HEK293 (cell line): ENCODE measurements around the gene MYO1E.

Source experiments
- CTCF ChIA-PET: fragments of 350-600 bp; formaldehyde crosslinking; extraction: SDS; loops from one replicate; lab custom pipeline; 2021; ENCODE audit warnings: antibody characterized with exemption; lab: Yijun Ruan, JAX
- POLR2A ChIA-PET: fragments of 300-600 bp; formaldehyde crosslinking; extraction: SDS; loops from one replicate; lab custom pipeline; 2020; ENCODE audit warnings: antibody characterized with exemption, inconsistent platforms; lab: Yijun Ruan, JAX
- H3K27ac ChIP-seq: fragments of 200-500 bp; sonication (Bioruptor generic); 2 replicates; pipeline ENCODE4 v1.5.1; 2014; ENCODE audit warnings: low read depth, low read length, control low read depth, inconsistent platforms; ENCODE audit errors: extremely low read depth
- H3K36me3 ChIP-seq, 2 experiments: fragments of 200-500 bp in 1 of 2; sonication (Bioruptor generic) in 1 of 2; 1 replicate in 1 of 2; 2 replicates in 1 of 2; pipeline ENCODE4 v1.5.1; 2014 to 2017; ENCODE audit warnings: inconsistent platforms in 2 of 2, low read length in 2 of 2; ENCODE audit not compliant: control insufficient read depth in 2 of 2, insufficient read depth in 1 of 2
- H3K4me1 ChIP-seq: fragments of 200-500 bp; sonication (Bioruptor generic); 2 replicates; pipeline ENCODE4 v1.5.1; 2014; ENCODE audit warnings: mild to moderate bottlenecking, low read length, inconsistent platforms; ENCODE audit not compliant: control insufficient read depth, insufficient read depth
- H3K4me3 ChIP-seq: 2 replicates; pipeline ENCODE4 v1.5.1; 2011; ENCODE audit warnings: low read depth, mild to moderate bottlenecking, control low read depth, low read length, moderate library complexity
- H3K9me3 ChIP-seq: fragments of 200-500 bp; sonication (Bioruptor generic); 2 replicates; pipeline ENCODE4 v1.5.1; 2014; ENCODE audit warnings: low read depth, low read length, inconsistent platforms; ENCODE audit not compliant: control insufficient read depth, insufficient read depth
- BCL11A ChIP-seq: fragments of 450-650 bp; formaldehyde crosslinking; IDR thresholded peaks from 2 replicates; pipeline ENCODE4 v1.5.1; 2016; ENCODE audit warnings: low read depth, missing biosample characterization, missing genetic modification characterization
- BCL11B ChIP-seq: fragments of 450-650 bp; formaldehyde crosslinking; IDR thresholded peaks from 2 replicates; pipeline ENCODE4 v1.5.1; 2016; ENCODE audit warnings: low read depth, missing biosample characterization, missing genetic modification characterization
- EGR2 ChIP-seq: fragments of 450-650 bp; formaldehyde crosslinking; IDR thresholded peaks from 2 replicates; pipeline ENCODE4 v1.5.1; 2016; ENCODE audit warnings: low read depth, missing biosample characterization, missing genetic modification characterization
- GFI1B ChIP-seq: fragments of 450-650 bp; formaldehyde crosslinking; IDR thresholded peaks from 2 replicates; pipeline ENCODE4 v1.5.1; 2016; ENCODE audit warnings: missing biosample characterization, missing genetic modification characterization
- HOXC10 ChIP-seq: sonication (generic); formaldehyde crosslinking; IDR thresholded peaks from 2 replicates; pipeline ENCODE4 v1.8.1; 2023; ENCODE audit warnings: mild to moderate bottlenecking, missing genetic modification reagents
- INSM2 ChIP-seq: fragments of 450-650 bp; formaldehyde crosslinking; IDR thresholded peaks from 2 replicates; pipeline ENCODE4 v1.5.1; 2016; ENCODE audit warnings: missing biosample characterization, missing genetic modification characterization
- KLF16 ChIP-seq: fragments of 450-650 bp; formaldehyde crosslinking; IDR thresholded peaks from 2 replicates; pipeline ENCODE4 v1.5.1; 2017; ENCODE audit warnings: missing biosample characterization, missing genetic modification characterization
- OSR2 ChIP-seq: fragments of 450-650 bp; formaldehyde crosslinking; IDR thresholded peaks from 2 replicates; pipeline ENCODE4 v1.5.1; 2016; ENCODE audit warnings: missing biosample characterization, missing genetic modification characterization
- PATZ1 ChIP-seq: fragments of 450-650 bp; formaldehyde crosslinking; IDR thresholded peaks from 2 replicates; pipeline ENCODE4 v1.5.1; 2016; ENCODE audit warnings: missing biosample characterization, missing genetic modification characterization
- PRDM10 ChIP-seq: fragments of 450-650 bp; formaldehyde crosslinking; IDR thresholded peaks from 2 replicates; pipeline ENCODE4 v1.5.1; 2016; ENCODE audit warnings: missing biosample characterization, missing genetic modification characterization
- RBAK ChIP-seq: fragments of 450-650 bp; formaldehyde crosslinking; IDR thresholded peaks from 2 replicates; pipeline ENCODE4 v1.5.1; 2016; ENCODE audit warnings: missing biosample characterization, missing genetic modification characterization
- SALL2 ChIP-seq: fragments of 450-650 bp; formaldehyde crosslinking; IDR thresholded peaks from 2 replicates; pipeline ENCODE4 v1.5.0; 2017; ENCODE audit warnings: missing biosample characterization, mild to moderate bottlenecking, missing genetic modification characterization, borderline replicate concordance
- SP2 ChIP-seq: fragments of 450-650 bp; formaldehyde crosslinking; IDR thresholded peaks from 2 replicates; pipeline ENCODE4 v1.5.1; 2016; ENCODE audit warnings: missing biosample characterization, missing genetic modification characterization
- YY1 ChIP-seq: fragments of 450-650 bp; formaldehyde crosslinking; IDR thresholded peaks from 2 replicates; pipeline ENCODE4 v1.5.1; 2018; ENCODE audit warnings: missing biosample characterization, missing genetic modification characterization
- ZBTB21 ChIP-seq: fragments of 450-650 bp; formaldehyde crosslinking; IDR thresholded peaks from 2 replicates; pipeline ENCODE4 v1.5.1; 2017; ENCODE audit warnings: missing biosample characterization, missing genetic modification characterization
- ZIC2 ChIP-seq: fragments of 450-650 bp; formaldehyde crosslinking; IDR thresholded peaks from 2 replicates; pipeline ENCODE4 v1.5.1; 2016; ENCODE audit warnings: missing biosample characterization, missing genetic modification characterization
- ZNF133 ChIP-seq: fragments of 450-650 bp; formaldehyde crosslinking; IDR thresholded peaks from 2 replicates; pipeline ENCODE4 v1.5.1; 2016; ENCODE audit warnings: missing biosample characterization, missing genetic modification characterization
- ZNF214 ChIP-seq: fragments of 450-650 bp; formaldehyde crosslinking; IDR thresholded peaks from 2 replicates; pipeline ENCODE4 v1.5.1; 2017; ENCODE audit warnings: missing biosample characterization, mild to moderate bottlenecking, missing genetic modification characterization, borderline replicate concordance
- ZNF280D ChIP-seq: fragments of 450-650 bp; formaldehyde crosslinking; IDR thresholded peaks from 2 replicates; pipeline ENCODE4 v1.5.1; 2016; ENCODE audit warnings: missing biosample characterization, missing genetic modification characterization
- ZNF544 ChIP-seq: fragments of 450-650 bp; formaldehyde crosslinking; IDR thresholded peaks from 2 replicates; pipeline ENCODE4 v1.5.0; 2017; ENCODE audit warnings: missing biosample characterization, missing genetic modification characterization
- ZNF558 ChIP-seq: fragments of 450-650 bp; formaldehyde crosslinking; IDR thresholded peaks from 2 replicates; pipeline ENCODE4 v1.5.1; 2016; ENCODE audit warnings: missing biosample characterization, missing genetic modification characterization
- ZNF626 ChIP-seq: fragments of 450-650 bp; sonication (Bioruptor Pico); formaldehyde crosslinking; IDR thresholded peaks from 2 replicates; pipeline ENCODE4 v1.5.1; 2018; ENCODE audit warnings: missing biosample characterization, missing genetic modification characterization, inconsistent platforms
- ZNF629 ChIP-seq: fragments of 450-650 bp; formaldehyde crosslinking; IDR thresholded peaks from 2 replicates; pipeline ENCODE4 v1.5.1; 2017; ENCODE audit warnings: missing biosample characterization, missing genetic modification characterization
- ZNF658 ChIP-seq: fragments of 450-650 bp; formaldehyde crosslinking; IDR thresholded peaks from 2 replicates; pipeline ENCODE4; 2016; ENCODE audit warnings: missing biosample characterization, missing genetic modification characterization
- ZNF677 ChIP-seq: fragments of 450-650 bp; IDR thresholded peaks from 2 replicates; pipeline ENCODE4 v1.5.0; 2018; ENCODE audit warnings: missing biosample characterization, mild to moderate bottlenecking, missing genetic modification characterization, moderate library complexity
- ZNF747 ChIP-seq: fragments of 450-650 bp; formaldehyde crosslinking; IDR thresholded peaks from 2 replicates; pipeline ENCODE4 v1.5.1; 2016; ENCODE audit warnings: missing biosample characterization, missing genetic modification characterization
- ZNF768 ChIP-seq: fragments of 450-650 bp; formaldehyde crosslinking; IDR thresholded peaks from 2 replicates; pipeline ENCODE4 v1.5.1; 2018; ENCODE audit warnings: missing biosample characterization, mild to moderate bottlenecking, missing genetic modification characterization
- ZNF792 ChIP-seq: fragments of 450-650 bp; formaldehyde crosslinking; IDR thresholded peaks from 2 replicates; pipeline ENCODE4 v1.5.1; 2016; ENCODE audit warnings: missing biosample characterization, missing genetic modification characterization
- ZNF830 ChIP-seq: fragments of 450-650 bp; IDR thresholded peaks from 2 replicates; pipeline ENCODE4 v1.5.0; 2018; ENCODE audit warnings: missing biosample characterization, missing genetic modification characterization, low read depth, mild to moderate bottlenecking, moderate library complexity

The MYO1E gene

GRCh38 chr15:59244337-59244736 is 128.3 kb downstream of the MYO1E start:
- CTCF ChIA-PET: no interaction called here
- Histone ChIP-seq H3K9me3 (no peaks in the 10 kb centered on the region), H3K4me1 (no peaks in the 10 kb centered on the region), H3K36me3 (no peaks in the 10 kb centered on the region), H3K4me3 (no peak overlapping the region), H3K27ac (no peak overlapping the region)
- POLR2A ChIA-PET: no interaction called here
- TF ChIP-seq SP2 (no peak), ZNF214 (no peak), ZNF658 (tag by site-specific recombination) (no peak), RBAK (tag by site-specific recombination) (no peak), ZNF626 (tag by site-specific recombination) (no peak), ZNF544 (no peak), ZNF558 (tag by site-specific recombination) (no peak), ZNF629 (tag by site-specific recombination) (no peak), OSR2 (tag by site-specific recombination) (no peak), KLF16 (no peak), EGR2 (tag by site-specific recombination) (no peak), GFI1B (tag by site-specific recombination) (no peak), PATZ1 (no peak), HOXC10 (no peak), ZNF792 (tag by site-specific recombination) (no peak), ZNF768 (tag by site-specific recombination) (no peak), PRDM10 (tag by site-specific recombination) (no peak)
- TF ChIP-seq, all 188 proteins: peak for 0

GRCh38 chr15:59243622-59244021 is 129.0 kb downstream of the MYO1E start:
- ChIA-PET CTCF (interaction anchor here (0.6 kb wide), 1 partner anchor 31 kb away, joined by 3 read pairs; no protein-coding TSS in a partner anchor), POLR2A (no interaction called here)
- Histone ChIP-seq H3K27ac (no peak overlapping the region), H3K4me3 (no peak overlapping the region), H3K36me3 (no peaks in the 10 kb centered on the region), H3K4me1 (no peaks in the 10 kb centered on the region), H3K9me3 (no peaks in the 10 kb centered on the region)
- no peak for TF ChIP-seq ZNF133 (tag by site-specific recombination)
- no peak for TF ChIP-seq ZNF830 (tag by site-specific recombination)
- no peak for TF ChIP-seq BCL11A (tag by site-specific recombination)
- TF ChIP-seq ZNF558 (tag by site-specific recombination): no peak
- TF ChIP-seq ZNF280D (tag by site-specific recombination): no peak
- no peak for TF ChIP-seq ZIC2 (tag by site-specific recombination)
- no peak for TF ChIP-seq ZNF677 (tag by site-specific recombination)
- TF ChIP-seq YY1 (tag by site-specific recombination): no peak
- no peak for TF ChIP-seq SALL2 (tag by site-specific recombination)
- TF ChIP-seq ZNF747 (tag by site-specific recombination): no peak
- TF ChIP-seq INSM2 (tag by site-specific recombination): no peak
- TF ChIP-seq BCL11B: no peak
- TF ChIP-seq ZBTB21 (tag by site-specific recombination): no peak
